Peyer's patch (tissue), 4 donors: ENCODE measurements around the gene ARMS2. TPM values are rescaled to one million over a fixed set of nuclear protein-coding genes. Genes with fewer than 3 reads are reported as not detected.

ENCODE experiments used
- DNase-seq, 3 donors: peaks; one replicate each; pipeline ENCODE4 v3.0.0-alpha.2; 2017 to 2019
- H3K27ac ChIP-seq, 4 donors: fragments of 200-600 bp; sonication (generic); one replicate each; pipeline ENCODE4 v1.5.1; 2016 to 2019
- H3K27me3 ChIP-seq, 2 donors: fragments of 200-600 bp; sonication (generic); one replicate each; pipeline ENCODE4 v1.5.1; 2019
- H3K36me3 ChIP-seq, 3 donors: fragments of 200-600 bp; sonication (generic); one replicate each; pipeline ENCODE4 v1.5.1; 2016 to 2019
- H3K4me1 ChIP-seq, 4 donors: fragments of 200-600 bp; sonication (generic); one replicate each; pipeline ENCODE4 v1.5.1; 2016 to 2019
- H3K4me3 ChIP-seq, 4 donors: fragments of 200-600 bp; sonication (generic); 1 replicate in 3 of 4; 2 replicates in 1 of 4; pipeline ENCODE4 v1.5.1; 2016 to 2019; ENCODE audit warnings: mild to moderate bottlenecking in 1 of 4
- H3K9me3 ChIP-seq, 4 donors: fragments of 200-600 bp; sonication (generic); one replicate each; pipeline ENCODE4 v1.5.1; 2016 to 2019; ENCODE audit warnings: mild to moderate bottlenecking in 1 of 4
- POLR2A ChIP-seq, 2 donors: fragments of 450-650 bp; IDR thresholded peaks; one replicate each; pipeline ENCODE4 v1.5.1; 2017; ENCODE audit warnings: antibody characterized with exemption in 2 of 2, mild to moderate bottlenecking in 2 of 2, moderate library complexity in 2 of 2
- total RNA-seq, 4 donors: library from RNA; depleted of rRNA; stranded (reverse); fragments of >200 nt; gene quantifications; one replicate each; pipeline ENCODE4 v1.1.0, GENCODE V29; 2016
- TF ChIP-seq, protein P1 (sequence below), 6 experiments: fragments of 450-650 bp in 4 of 6; fragments of 200-600 bp in 2 of 6; sonication (generic) in 1 of 6; IDR thresholded peaks; one replicate each; pipeline ENCODE4 v1.5.1; 2017 to 2019; ENCODE audit warnings: antibody characterized with exemption in 6 of 6, mild to moderate bottlenecking in 3 of 6, moderate library complexity in 1 of 6

The ARMS2 gene
- total RNA-seq, 4 donors from 2014 or later = not detected

DNA sequence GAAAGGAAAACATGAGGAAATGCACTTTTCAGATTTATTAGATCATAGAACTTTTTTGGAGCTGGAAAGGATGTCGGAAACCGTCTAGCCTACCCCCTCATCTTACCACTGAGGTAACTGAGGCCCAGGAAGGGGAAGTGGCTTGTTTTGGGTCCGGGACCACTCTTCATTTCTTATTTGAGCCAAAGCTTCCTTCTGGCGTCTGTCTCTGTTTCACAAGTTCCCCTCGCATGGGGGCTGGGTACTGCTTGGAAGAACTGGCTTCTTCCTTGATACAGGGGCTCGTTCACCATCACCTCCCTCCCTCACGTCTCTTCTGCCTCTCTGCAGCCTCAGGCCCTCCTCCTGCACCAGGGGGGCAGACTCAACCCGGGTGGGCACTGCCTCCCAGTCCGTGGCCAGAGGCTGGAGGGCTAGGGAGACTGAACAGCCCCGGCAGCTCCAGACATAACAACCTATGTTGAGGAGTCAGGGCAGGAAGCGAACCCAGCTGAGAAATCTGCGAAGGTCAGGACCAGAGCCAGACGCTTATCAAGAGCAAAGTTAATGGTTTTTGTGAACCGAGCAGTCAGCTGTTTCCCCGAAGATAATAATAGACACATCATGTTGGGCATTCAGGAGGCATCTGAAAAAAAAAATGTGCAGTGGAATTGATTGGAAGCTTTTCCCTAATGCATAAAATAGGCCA lies 19.8 kb downstream of the ARMS2 start:
- Histone ChIP-seq H3K36me3 (no peaks in the 10 kb centered on the region), H3K4me1 (peaks cover 0 to 24% (median 0%) of the 10 kb centered on the region in 4 donors), H3K9me3 (no peaks in the 10 kb centered on the region), H3K4me3 (no peak overlapping the region), H3K27me3 (no peaks in the 10 kb centered on the region), H3K27ac (no peak overlapping the region)
- DNase-seq = no peak
- TF ChIP-seq, protein P1, sequence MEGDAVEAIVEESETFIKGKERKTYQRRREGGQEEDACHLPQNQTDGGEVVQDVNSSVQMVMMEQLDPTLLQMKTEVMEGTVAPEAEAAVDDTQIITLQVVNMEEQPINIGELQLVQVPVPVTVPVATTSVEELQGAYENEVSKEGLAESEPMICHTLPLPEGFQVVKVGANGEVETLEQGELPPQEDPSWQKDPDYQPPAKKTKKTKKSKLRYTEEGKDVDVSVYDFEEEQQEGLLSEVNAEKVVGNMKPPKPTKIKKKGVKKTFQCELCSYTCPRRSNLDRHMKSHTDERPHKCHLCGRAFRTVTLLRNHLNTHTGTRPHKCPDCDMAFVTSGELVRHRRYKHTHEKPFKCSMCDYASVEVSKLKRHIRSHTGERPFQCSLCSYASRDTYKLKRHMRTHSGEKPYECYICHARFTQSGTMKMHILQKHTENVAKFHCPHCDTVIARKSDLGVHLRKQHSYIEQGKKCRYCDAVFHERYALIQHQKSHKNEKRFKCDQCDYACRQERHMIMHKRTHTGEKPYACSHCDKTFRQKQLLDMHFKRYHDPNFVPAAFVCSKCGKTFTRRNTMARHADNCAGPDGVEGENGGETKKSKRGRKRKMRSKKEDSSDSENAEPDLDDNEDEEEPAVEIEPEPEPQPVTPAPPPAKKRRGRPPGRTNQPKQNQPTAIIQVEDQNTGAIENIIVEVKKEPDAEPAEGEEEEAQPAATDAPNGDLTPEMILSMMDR (IDR thresholded peaks at IDR 0.05) = no peak
- TF ChIP-seq POLR2A (IDR thresholded peaks at IDR 0.05) = no peak

DNA sequence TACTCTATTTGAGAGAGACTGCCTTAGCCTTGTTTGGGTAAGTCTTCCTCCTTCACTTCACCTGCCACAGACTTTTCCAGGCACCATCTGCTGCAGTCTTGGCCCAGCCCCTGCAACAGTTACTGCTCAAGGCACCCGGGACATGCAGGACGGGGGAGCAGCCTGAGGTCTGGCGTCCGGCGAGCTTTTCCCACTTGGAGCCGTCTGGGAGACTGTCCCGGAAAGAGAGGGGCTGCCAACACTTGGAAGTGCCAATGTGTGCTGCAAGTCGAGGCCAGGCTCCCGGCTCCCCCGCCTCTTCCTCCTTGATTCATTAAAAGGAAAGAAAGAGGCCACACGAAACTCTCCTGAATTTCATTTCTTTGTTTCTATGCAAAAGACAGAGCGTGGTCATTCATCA lies 20.6 kb downstream of the ARMS2 start:
- H3K4me3 ChIP-seq = no peak overlapping the region
- peak overlapping the region in 2 of 4 donors; percentile 31 to 32 for H3K27ac ChIP-seq
- no peak for DNase-seq

DNA sequence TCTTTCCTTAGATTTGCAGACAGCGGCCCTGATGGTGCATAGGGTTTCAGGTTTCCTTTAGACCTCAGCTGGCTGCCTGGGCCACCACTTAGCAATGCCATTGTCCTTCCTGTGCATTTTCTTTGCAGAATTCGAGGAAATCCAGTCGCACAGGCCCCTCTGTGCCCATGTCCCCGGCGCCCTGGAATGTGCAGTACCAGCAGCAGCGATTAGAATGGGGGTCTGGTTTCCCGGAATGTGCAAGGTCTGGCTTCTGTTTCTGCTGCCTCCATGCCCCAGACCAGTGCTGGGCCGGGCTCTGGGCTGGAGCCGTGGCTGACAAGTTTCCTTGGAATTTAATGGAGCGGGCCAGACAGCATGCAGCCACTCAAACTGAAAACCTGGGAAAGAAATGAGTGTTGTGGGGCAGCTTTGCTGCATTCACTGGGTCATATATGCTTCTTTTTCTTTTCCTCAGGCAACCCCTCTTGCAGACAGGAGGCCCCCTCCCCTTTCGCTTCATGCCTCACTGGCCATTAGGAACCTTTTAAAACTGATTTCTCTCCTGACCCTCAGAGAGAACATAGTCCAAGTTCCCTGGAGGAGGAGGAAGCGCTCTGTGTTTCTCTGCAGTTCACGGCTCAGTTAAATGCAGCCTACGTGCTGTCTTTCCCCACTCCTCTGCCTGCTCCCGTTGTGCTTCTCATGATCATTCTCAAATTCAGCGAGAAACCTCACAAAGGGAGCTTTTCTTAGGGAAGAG lies 21.3 kb downstream of the ARMS2 start:
- Histone ChIP-seq H3K27me3 (no peaks in the 10 kb centered on the region), H3K9me3 (no peaks in the 10 kb centered on the region), H3K4me1 (peaks cover 0 to 24% (median 0%) of the 10 kb centered on the region in 4 donors), H3K27ac (peak overlapping the region in 1 of 4 donors; percentile 32), H3K36me3 (no peaks in the 10 kb centered on the region), H3K4me3 (no peak overlapping the region)
- no peak for DNase-seq
- TF ChIP-seq POLR2A (IDR thresholded peaks at IDR 0.05) = no peak
- TF ChIP-seq, protein P1 (IDR thresholded peaks at IDR 0.05) = no peak

More for the DNA sequence above, 20.6 kb downstream of the ARMS2 start:
- Histone ChIP-seq H3K36me3 (no peaks in the 10 kb centered on the region), H3K4me1 (peaks cover 0 to 24% (median 0%) of the 10 kb centered on the region in 4 donors), H3K27me3 (no peaks in the 10 kb centered on the region), H3K9me3 (no peaks in the 10 kb centered on the region)
- no peak for TF ChIP-seq POLR2A (IDR thresholded peaks at IDR 0.05)
- TF ChIP-seq, protein P1 (IDR thresholded peaks at IDR 0.05) = no peak

DNA sequence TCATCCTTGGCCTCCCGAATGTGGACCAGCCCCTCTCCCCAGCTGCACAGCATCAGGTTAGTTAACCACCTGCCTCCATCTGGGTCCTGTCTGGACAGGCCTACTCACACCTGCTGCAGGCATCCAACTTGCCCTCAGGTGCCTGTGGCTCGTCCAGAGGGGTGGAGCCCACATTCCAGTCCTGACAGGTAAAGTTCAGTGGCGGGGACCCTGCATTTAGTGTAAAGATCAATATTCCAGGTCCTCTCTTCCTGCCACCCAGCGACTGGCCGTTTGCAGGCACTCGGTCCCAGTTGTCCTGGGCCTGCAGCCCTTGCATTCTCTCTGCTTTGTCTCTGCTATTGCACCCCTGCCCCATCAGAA lies 21.9 kb downstream of the ARMS2 start:
- no peaks in the 10 kb centered on the region for H3K36me3 ChIP-seq
- H3K4me3 ChIP-seq = no peak overlapping the region
- H3K27ac ChIP-seq = no peak overlapping the region
- peaks cover 0 to 24% (median 0%) of the 10 kb centered on the region in 4 donors for H3K4me1 ChIP-seq
- H3K9me3 ChIP-seq = no peaks in the 10 kb centered on the region
- no peak for DNase-seq
- TF ChIP-seq POLR2A (IDR thresholded peaks at IDR 0.05) = no peak
- TF ChIP-seq, protein P1 (IDR thresholded peaks at IDR 0.05) = no peak
- H3K27me3 ChIP-seq = no peaks in the 10 kb centered on the region

DNA sequence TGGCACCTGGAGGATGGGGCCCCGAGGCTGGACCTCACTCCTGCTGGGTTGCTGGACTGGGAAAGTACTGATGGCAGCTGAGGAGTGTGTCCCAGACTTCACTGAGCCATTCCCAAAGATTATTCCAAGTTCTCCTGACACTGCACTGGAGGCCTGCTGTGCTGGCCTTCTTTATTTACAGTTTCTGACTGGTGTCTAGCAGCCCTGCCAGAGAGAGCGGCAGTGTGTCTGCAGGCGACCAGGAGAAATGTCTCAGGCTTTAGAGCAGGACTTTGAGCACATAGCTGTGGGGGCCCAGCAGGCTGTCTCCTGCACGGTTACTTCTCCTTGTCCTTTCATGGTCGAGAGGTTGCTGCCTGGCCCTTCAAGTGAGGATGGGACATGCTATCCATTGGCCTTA lies 23.0 kb downstream of the ARMS2 start:
- no peak overlapping the region for H3K27ac ChIP-seq
- no peak overlapping the region for H3K4me3 ChIP-seq
- H3K9me3 ChIP-seq = no peaks in the 10 kb centered on the region
- H3K4me1 ChIP-seq = peaks cover 0 to 24% (median 0%) of the 10 kb centered on the region in 4 donors
- no peaks in the 10 kb centered on the region for H3K36me3 ChIP-seq
- TF ChIP-seq, protein P1 (IDR thresholded peaks at IDR 0.05) = no peak
- TF ChIP-seq POLR2A (IDR thresholded peaks at IDR 0.05) = no peak
- peak in 1 of 3 donors; percentile 22 for DNase-seq
- no peaks in the 10 kb centered on the region for H3K27me3 ChIP-seq
